HFFc6 (cell line): ENCODE measurements around the gene MTG1. TPM values are rescaled to one million over a fixed set of nuclear protein-coding genes. Genes with fewer than 3 reads are reported as not detected.
"Not testable (repeated sequence)": the region's sequence is repeated elsewhere in the genome, so short reads cannot be mapped to it uniquely, and the experiment has no call there.

Experiments used
- DNase-seq: peaks from one replicate; pipeline ENCODE4 v3.0.0-alpha.2; 2018
- H3K27ac Mint-ChIP-seq: 2 replicates; pipeline ENCODE4 v1.8.0; 2020; ENCODE audit warnings: mild to moderate bottlenecking, mixed read lengths
- H3K27me3 Mint-ChIP-seq: 2 replicates; pipeline ENCODE4 v1.8.0; 2021; ENCODE audit warnings: mild to moderate bottlenecking, moderate library complexity, mixed read lengths; ENCODE audit not compliant: insufficient read depth
- H3K36me3 Mint-ChIP-seq: 2 replicates; pipeline ENCODE4 v1.8.0; 2021; ENCODE audit warnings: low read depth, mixed read lengths
- H3K4me1 Mint-ChIP-seq: 2 replicates; pipeline ENCODE4 v1.8.0; 2020; ENCODE audit warnings: low read depth, mixed read lengths
- H3K4me3 Mint-ChIP-seq: 2 replicates; pipeline ENCODE4 v1.8.0; 2020; ENCODE audit warnings: mild to moderate bottlenecking, moderate library complexity, mixed read lengths
- H3K9me3 Mint-ChIP-seq: 2 replicates; pipeline ENCODE4 v1.8.0; 2020; ENCODE audit warnings: mild to moderate bottlenecking, mixed read lengths
- CTCF ChIP-seq: fragments of 200-600 bp; sonication (generic); IDR thresholded peaks from 2 replicates; pipeline ENCODE4 v1.5.0; 2021; ENCODE audit warnings: antibody characterized with exemption, mild to moderate bottlenecking
- total RNA-seq, 6 experiments: library from RNA; stranded (reverse); fragmentation: NEBNext Ultra II Directional; extraction: Animal tissue kit (Norgen Biotek cat#: 25700); gene quantifications; 2 replicates in 1 of 6; 3 replicates in 5 of 6; pipeline ENCODE4 v1.2.3, GENCODE V29; 2021

Gene MTG1
- total RNA-seq, 6 experiments from 2014 or later = 23.7 to 33.0 (median 26.6) TPM

DNA sequence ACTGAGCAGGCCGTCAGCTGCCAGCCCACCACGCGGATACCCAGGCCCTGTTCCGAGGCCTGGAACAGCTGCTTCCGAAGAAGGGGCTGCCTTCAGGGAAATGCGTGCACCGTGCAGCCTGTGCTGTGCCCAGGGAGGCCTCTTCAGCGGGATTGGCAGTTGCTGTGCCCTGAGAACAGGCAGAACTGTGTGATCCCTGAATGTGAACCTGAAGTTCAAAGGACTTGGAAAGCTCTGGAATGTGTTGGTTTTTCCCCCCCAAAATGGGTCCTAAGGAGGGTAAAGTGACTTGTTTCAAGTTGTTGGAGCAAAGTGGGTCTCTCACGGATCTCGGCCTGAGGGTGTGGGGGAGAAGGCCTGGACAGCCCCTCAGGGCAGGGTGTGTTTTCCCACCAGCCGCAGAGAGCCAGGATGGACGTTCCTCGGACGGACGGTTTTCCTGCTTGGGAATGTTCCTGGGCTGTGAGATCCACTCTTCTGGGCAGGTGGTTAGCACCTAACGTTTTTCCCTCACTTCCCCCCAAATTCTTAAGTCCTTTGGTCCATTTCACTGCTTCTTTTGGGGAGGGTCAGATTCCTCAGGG is 28.4 kb downstream of the MTG1 start:
- H3K4me3 Mint-ChIP-seq = no peak overlapping the region
- no peak overlapping the region for H3K27ac Mint-ChIP-seq
- DNase-seq = no peak

GRCh38 chr10:133422807-133423771 is 29.1 kb downstream of the MTG1 start:
- Mint-ChIP-seq H3K27me3 (peaks cover 2% of the 10 kb centered on the region; the same call in 1 of the 2 replicates), H3K27ac (no peak overlapping the region), H3K36me3 (no peaks in the 10 kb centered on the region; the same call in none of the 2 replicates), H3K4me3 (no peak overlapping the region; the same call in 1 of the 2 replicates), H3K9me3 (no peaks in the 10 kb centered on the region), H3K4me1 (no peaks in the 10 kb centered on the region)
- no peak for TF ChIP-seq CTCF
- no peak for DNase-seq

More for the DNA sequence above, 28.4 kb downstream of the MTG1 start:
- peaks cover 2% of the 10 kb centered on the region; the same call in 1 of the 2 replicates for H3K27me3 Mint-ChIP-seq
- TF ChIP-seq CTCF = no peak
- H3K4me1 Mint-ChIP-seq = no peaks in the 10 kb centered on the region
- no peaks in the 10 kb centered on the region for H3K9me3 Mint-ChIP-seq
- H3K36me3 Mint-ChIP-seq = no peaks in the 10 kb centered on the region; the same call in 1 of the 2 replicates

DNA sequence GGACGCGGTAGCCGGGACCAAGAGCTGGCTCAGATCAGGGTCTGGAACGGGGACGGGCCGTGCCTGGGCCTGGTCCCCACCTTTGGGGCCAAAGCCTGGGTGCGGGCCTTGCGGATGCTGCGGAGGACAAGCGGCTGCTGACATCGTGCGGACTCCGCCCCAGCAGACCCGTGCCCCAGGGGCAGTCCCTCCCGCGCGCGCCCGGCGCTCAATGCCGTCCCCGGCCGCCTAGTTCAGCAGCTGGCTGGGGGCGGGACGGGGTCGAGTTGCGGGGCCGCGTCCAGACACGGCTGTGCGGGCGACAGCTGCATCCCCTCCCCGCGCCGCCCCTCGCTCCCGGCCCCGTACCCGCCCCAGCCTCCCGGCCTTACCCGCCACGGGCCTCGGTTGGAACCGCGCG is 30.1 kb downstream of the MTG1 start:
- not testable (repeated sequence) for H3K27ac Mint-ChIP-seq, H3K27me3 Mint-ChIP-seq, H3K4me1 Mint-ChIP-seq, DNase-seq, H3K9me3 Mint-ChIP-seq, H3K4me3 Mint-ChIP-seq, H3K36me3 Mint-ChIP-seq

- H3K36me3 Mint-ChIP-seq, H3K4me1 Mint-ChIP-seq, DNase-seq, H3K9me3 Mint-ChIP-seq, H3K4me3 Mint-ChIP-seq, H3K27me3 Mint-ChIP-seq, H3K27ac Mint-ChIP-seq: not testable (repeated sequence)
These were observed 30.6 kb downstream of the MTG1 start, which contains the start of gene SPRN for GRCh38 chr10:133424601-133425000. Gene SPRN, minus strand, starts transcription at chr10:133424625. Its CDS starts 944 bp downstream, at chr10:133423681.

DNA sequence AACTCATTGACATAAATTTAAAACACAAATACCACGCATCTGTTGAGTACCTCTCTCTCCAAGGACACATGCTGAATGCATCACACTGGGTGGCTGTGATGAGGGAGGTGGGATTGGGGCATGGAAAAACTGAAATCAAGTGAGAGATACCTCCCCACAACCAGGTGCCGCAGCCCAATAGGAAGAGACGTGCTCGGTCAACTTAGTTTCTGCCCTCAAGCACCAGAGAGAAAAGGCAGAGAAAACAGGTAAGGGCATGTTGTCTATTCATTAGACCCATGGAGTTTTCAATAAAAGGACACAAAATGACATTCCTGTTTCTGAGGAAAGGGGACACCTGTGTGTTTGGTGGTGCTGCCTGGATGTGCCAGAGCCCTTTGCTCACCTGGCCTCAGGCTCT is 35.6 kb downstream of the MTG1 start:
- H3K27me3 Mint-ChIP-seq, H3K9me3 Mint-ChIP-seq, H3K4me3 Mint-ChIP-seq, DNase-seq, H3K36me3 Mint-ChIP-seq, H3K4me1 Mint-ChIP-seq, H3K27ac Mint-ChIP-seq: not testable (repeated sequence)

DNA sequence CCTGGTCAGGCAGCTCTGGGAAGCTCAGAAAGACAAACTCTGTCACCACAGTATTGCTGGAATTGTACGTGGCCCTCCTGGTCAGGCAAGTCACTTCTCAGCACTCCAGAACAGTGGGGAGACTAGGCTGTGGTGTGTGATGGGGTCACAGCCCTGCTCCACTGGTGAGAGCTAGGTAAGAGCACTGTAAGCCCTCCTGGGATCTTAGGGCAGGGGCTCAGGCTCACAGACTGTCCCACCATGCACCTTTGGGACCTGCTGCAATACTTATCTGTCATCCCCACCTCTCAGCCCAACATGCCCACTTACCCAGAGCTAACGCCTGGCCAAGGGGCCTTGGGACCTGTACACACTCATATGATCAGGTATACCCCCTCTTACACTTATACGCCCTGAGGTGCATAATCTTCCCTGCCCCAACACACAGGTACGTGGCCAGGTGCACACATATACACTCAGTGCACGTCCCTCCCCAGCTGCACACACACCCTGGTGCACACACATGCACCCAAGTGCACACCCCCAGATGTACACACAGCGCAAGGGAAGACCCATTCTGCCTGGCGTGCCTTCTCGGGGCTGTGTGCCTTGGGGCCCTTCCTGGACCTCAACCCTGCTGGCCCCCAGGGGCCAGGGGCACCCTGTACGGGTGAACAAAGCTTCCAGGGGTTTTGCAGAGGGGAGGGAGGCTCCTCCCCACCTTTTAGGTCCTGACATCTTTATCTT is 38.1 kb downstream of the MTG1 start:
- H3K4me1 Mint-ChIP-seq, DNase-seq, H3K9me3 Mint-ChIP-seq, H3K4me3 Mint-ChIP-seq, H3K36me3 Mint-ChIP-seq, H3K27ac Mint-ChIP-seq, H3K27me3 Mint-ChIP-seq: not testable (repeated sequence)

DNA sequence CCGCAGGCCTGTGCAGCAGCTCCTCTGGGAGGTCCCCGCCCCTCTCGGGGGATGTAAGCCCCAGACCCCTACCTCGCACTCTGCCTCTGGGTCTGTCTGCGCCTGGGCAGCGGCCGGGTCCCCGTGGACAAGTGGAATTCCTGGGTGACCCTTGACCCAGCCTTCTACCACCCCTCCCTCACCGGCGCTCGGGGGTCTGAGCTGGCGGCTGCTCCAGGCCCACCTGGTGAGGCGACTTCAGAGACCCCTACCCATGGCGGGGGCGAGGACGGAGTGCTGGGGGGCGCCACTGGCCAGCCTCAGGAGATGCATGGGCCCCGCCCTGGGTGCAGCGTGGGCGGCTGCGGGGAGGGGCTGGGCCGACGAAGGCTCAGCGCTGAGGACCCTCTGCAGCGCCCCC is 38.8 kb downstream of the MTG1 start:
- not testable (repeated sequence) for H3K27me3 Mint-ChIP-seq

More for the DNA sequence above, 38.8 kb downstream of the MTG1 start:
- H3K27ac Mint-ChIP-seq, H3K36me3 Mint-ChIP-seq, H3K4me1 Mint-ChIP-seq, H3K4me3 Mint-ChIP-seq, DNase-seq, H3K9me3 Mint-ChIP-seq: not testable (repeated sequence)
